ENCODE measurements around the gene USP28. TPM values are rescaled to one million over a fixed set of nuclear protein-coding genes. Genes with fewer than 3 reads are reported as not detected.

Gene USP28
- total and polyA plus RNA-seq, 11 donors: 28.8 to 172 (median 122) TPM

DNA sequence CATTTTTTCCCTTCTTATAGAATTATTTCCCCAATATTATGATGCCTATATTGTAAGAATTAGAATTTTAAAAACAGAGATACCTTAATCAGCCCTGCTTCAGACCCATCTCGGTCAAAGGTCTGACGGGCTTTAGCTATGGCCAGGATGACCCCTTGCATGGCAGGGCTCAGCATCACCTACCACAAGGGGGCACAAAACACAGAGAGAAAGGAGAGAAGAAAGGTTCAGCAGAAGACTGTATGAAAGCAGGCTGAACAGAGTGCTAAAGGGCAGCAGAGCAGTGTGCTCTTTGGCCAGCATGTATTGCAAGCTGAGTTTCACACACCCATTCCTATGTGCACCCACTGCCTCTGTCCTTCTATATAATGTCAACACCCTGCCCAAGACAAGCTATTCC is 69.0 kb downstream of the USP28 start:
- no peaks in the 10 kb centered on the region for H3K9me3 ChIP-seq
- no peak overlapping the region for H3K27ac ChIP-seq
- peaks cover 0 to 100% (median 90%) of the 10 kb centered on the region in 9 donors for H3K36me3 ChIP-seq
- WGBS, 4 donors: 86 to 100% (median 92%) methylated on average over 2 of the region's 2 CpGs
- no peak overlapping the region for H3K4me3 ChIP-seq
- no peak for TF ChIP-seq POLR2A (IDR thresholded peaks at IDR 0.05)
- TF ChIP-seq, protein P1, sequence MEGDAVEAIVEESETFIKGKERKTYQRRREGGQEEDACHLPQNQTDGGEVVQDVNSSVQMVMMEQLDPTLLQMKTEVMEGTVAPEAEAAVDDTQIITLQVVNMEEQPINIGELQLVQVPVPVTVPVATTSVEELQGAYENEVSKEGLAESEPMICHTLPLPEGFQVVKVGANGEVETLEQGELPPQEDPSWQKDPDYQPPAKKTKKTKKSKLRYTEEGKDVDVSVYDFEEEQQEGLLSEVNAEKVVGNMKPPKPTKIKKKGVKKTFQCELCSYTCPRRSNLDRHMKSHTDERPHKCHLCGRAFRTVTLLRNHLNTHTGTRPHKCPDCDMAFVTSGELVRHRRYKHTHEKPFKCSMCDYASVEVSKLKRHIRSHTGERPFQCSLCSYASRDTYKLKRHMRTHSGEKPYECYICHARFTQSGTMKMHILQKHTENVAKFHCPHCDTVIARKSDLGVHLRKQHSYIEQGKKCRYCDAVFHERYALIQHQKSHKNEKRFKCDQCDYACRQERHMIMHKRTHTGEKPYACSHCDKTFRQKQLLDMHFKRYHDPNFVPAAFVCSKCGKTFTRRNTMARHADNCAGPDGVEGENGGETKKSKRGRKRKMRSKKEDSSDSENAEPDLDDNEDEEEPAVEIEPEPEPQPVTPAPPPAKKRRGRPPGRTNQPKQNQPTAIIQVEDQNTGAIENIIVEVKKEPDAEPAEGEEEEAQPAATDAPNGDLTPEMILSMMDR (IDR thresholded peaks at IDR 0.05): peak in 10 of 12 donors; percentile 18 to 45 (median 31)
- DNase-seq: no peak
- no peaks in the 10 kb centered on the region for H3K27me3 ChIP-seq
- ATAC-seq: peak in 3 of 4 donors; percentile 59 to 75 (median 68)
- intact Hi-C loops (cut with DNase I): loop anchor here in 1 of 10 donors (10.0 kb wide), 1 partner anchor 458 kb away; no protein-coding TSS in a partner anchor
- H3K4me1 ChIP-seq: no peaks in the 10 kb centered on the region

DNA sequence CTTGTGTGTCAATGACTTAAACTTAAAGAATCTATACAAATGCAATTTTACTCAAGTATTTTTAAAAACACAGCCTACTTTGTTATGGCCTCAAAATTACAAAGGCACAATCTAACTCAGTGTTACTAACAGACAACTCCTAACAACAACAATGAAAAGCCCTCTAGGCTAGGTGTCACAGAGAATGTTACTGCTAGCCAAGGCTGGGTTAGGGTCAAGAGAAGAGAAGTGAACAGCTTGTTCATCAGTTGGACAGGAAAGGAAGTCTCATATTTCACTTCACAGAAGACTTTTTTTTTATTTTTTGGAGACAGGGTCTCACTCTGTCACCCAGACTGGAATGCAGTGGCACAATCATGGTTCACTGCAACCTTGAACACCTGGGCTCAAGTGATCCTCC is 69.7 kb downstream of the USP28 start:
- TF ChIP-seq, protein P1 (IDR thresholded peaks at IDR 0.05): no peak
- no peak for TF ChIP-seq POLR2A (IDR thresholded peaks at IDR 0.05)
- Histone ChIP-seq H3K9me3 (no peaks in the 10 kb centered on the region), H3K4me3 (no peak overlapping the region), H3K36me3 (peaks cover 0 to 100% (median 91%) of the 10 kb centered on the region in 9 donors), H3K4me1 (no peaks in the 10 kb centered on the region), H3K27me3 (no peaks in the 10 kb centered on the region), H3K27ac (no peak overlapping the region)
- DNase-seq (no peak), ATAC-seq (no peak)
- intact Hi-C loops (cut with DNase I): loop anchor here in 1 of 10 donors (10.0 kb wide), 1 partner anchor 459 kb away; no protein-coding TSS in a partner anchor

DNA sequence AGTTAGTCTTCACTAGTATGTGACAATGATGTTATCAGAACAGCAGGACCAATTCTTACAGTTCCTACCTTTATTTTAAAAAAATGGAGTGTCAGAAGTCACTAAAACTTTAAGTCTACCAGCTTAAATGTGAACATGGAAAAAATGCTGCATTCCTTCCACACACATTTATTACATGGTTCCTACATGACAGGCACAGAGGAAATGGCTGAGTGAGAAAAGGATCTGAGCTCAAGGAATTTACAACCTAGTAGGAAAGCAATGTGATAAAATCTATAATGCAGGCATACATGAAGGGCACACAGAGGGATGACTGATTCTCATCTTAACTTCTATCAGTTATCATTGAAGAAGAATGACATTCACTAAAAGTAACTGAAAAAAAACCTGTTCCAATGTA is 72.8 kb downstream of the USP28 start:
- H3K27me3 ChIP-seq: no peaks in the 10 kb centered on the region
- TF ChIP-seq POLR2A (IDR thresholded peaks at IDR 0.05): no peak
- TF ChIP-seq, protein P1 (IDR thresholded peaks at IDR 0.05): no peak
- ATAC-seq: no peak
- no peak overlapping the region for H3K27ac ChIP-seq
- H3K4me3 ChIP-seq: no peak overlapping the region
- H3K9me3 ChIP-seq: no peaks in the 10 kb centered on the region
- peaks cover 0 to 100% (median 93%) of the 10 kb centered on the region in 9 donors for H3K36me3 ChIP-seq
- intact Hi-C loops (cut with DNase I): loop anchor here in 1 of 10 donors (10.0 kb wide), 1 partner anchor 462 kb away; no protein-coding TSS in a partner anchor
- H3K4me1 ChIP-seq: no peaks in the 10 kb centered on the region
- DNase-seq: no peak

DNA sequence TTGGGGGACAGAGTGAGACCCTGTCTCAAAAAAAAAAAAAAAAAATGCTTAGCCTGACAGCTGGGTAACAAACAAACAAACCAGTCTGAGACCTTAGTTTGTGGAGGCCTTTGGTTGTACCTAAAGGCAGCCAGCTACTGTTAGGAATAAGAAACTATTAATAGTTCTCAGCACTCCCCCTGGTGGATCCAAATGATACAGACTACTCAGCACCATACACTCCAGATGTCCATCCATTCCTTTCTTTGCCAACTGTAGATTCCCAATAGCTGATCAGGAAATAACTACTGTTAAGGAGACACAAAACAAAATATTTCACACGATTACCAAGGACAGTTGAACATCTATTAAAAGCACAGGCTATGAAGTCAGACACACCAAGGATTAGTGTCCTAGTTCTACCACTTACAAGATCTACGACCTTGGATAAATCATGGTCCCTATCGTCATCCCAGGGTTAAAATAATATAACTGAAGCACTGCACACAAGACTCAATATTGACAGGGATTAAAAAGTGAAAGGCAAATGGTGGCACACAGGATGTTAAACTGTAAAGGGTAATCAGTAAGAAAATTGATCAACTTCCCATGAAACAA is 78.6 kb downstream of the USP28 start:
- 47 to 54% (median 51%) methylated on average over 3 of the region's 3 CpGs for WGBS, 4 donors
- Histone ChIP-seq H3K9me3 (no peaks in the 10 kb centered on the region), H3K4me1 (peaks cover 0 to 5% (median 0%) of the 10 kb centered on the region in 12 donors), H3K27me3 (no peaks in the 10 kb centered on the region), H3K27ac (no peak overlapping the region), H3K4me3 (no peak overlapping the region), H3K36me3 (peaks cover 0 to 51% (median 43%) of the 10 kb centered on the region in 9 donors)
- peak; percentile 84 to 92 (median 90) for ATAC-seq
- DNase-seq: no peak
- no peak for TF ChIP-seq POLR2A (IDR thresholded peaks at IDR 0.05)
- TF ChIP-seq, protein P1 (IDR thresholded peaks at IDR 0.05): peak; percentile 47 to 73 (median 59)
- intact Hi-C loops (cut with DNase I): loop anchor here in 4 of 10 donors (5.0 to 10.0 kb wide), 2 partner anchors 489 to 492 kb away; no protein-coding TSS in a partner anchor
